IPS-NIHi7 (cell line): ENCODE results near the gene BRMS1L.
"Not testable (repeated sequence)": the region's sequence is repeated elsewhere in the genome, so short reads cannot be mapped to it uniquely, and the experiment has no call there.

Experiments
- DNase-seq: peaks from one replicate; pipeline ENCODE4 v3.0.0; 2012; ENCODE audit warnings: mixed read lengths; ENCODE audit errors: extremely low spot score

BRMS1L gene

GRCh38 chr14:35826218-35826951, at the start of gene BRMS1L:
Gene BRMS1L, plus strand, starts transcription at chr14:35826338. Its CDS starts 179 bp downstream, at chr14:35826517.
- DNase-seq: peak; percentile 98

GRCh38 chr14:35776823-35777222, 49.3 kb upstream of the BRMS1L start:
- DNase-seq: no peak

- DNase-seq: not testable (repeated sequence)
Measured at GRCh38 chr14:35777550-35777949, 48.6 kb upstream of the BRMS1L start.

- no peak for DNase-seq
Measured at GRCh38 chr14:35779368-35779767, 46.8 kb upstream of the BRMS1L start.

GRCh38 chr14:35783699-35784098, 42.4 kb upstream of the BRMS1L start:
- DNase-seq: no peak

- DNase-seq: no peak
Measured at GRCh38 chr14:35786856-35787255, 39.3 kb upstream of the BRMS1L start.

GRCh38 chr14:35789651-35790050, 36.5 kb upstream of the BRMS1L start:
- DNase-seq: no peak

- no peak for DNase-seq
Measured at GRCh38 chr14:35797796-35798195, 28.3 kb upstream of the BRMS1L start.

- DNase-seq: no peak
Measured at GRCh38 chr14:35806006-35806907, 19.9 kb upstream of the BRMS1L start.

- DNase-seq: no peak
Measured at GRCh38 chr14:35807131-35807961, 18.8 kb upstream of the BRMS1L start.

- peak; percentile 33 for DNase-seq
Measured at GRCh38 chr14:35808076-35808637, 18.0 kb upstream of the BRMS1L start.

GRCh38 chr14:35808638-35809563, 17.2 kb upstream of the BRMS1L start, which contains the start of gene RALGAPA1:
Gene RALGAPA1, minus strand, starts transcription at chr14:35809295. Its CDS starts 460 bp downstream, at chr14:35808835.
- DNase-seq: peak; percentile 84

GRCh38 chr14:35809597-35809996, 16.5 kb upstream of the BRMS1L start:
- no peak for DNase-seq

- DNase-seq: no peak
Measured at GRCh38 chr14:35810963-35811362, 15.2 kb upstream of the BRMS1L start.

GRCh38 chr14:35814371-35815005, 11.7 kb upstream of the BRMS1L start:
- DNase-seq: peak; percentile 34

GRCh38 chr14:35818346-35819115, 7.6 kb upstream of the BRMS1L start:
- DNase-seq: peak; percentile 26

GRCh38 chr14:35819591-35820540, 6.3 kb upstream of the BRMS1L start:
- no peak for DNase-seq
